Mammary epithelial cell (primary cell): ENCODE data around the gene MTMR2.
"Not testable (repeated sequence)": the region's sequence is repeated elsewhere in the genome, so short reads cannot be mapped to it uniquely, and the experiment has no call there.

ENCODE experiments used
- CTCF ChIP-seq, 2 donors: IDR thresholded peaks in 1 of 2; conservative IDR thresholded peaks in 1 of 2; 2 replicates each; pipeline ENCODE4 v1.5.1; 2011 to 2012; ENCODE audit warnings: inconsistent platforms in 2 of 2, low read length in 2 of 2, mild to moderate bottlenecking in 2 of 2, control low read depth in 1 of 2, low read depth in 1 of 2; ENCODE audit not compliant: insufficient read depth in 1 of 2; ENCODE audit errors: extremely low read depth in 1 of 2
- EZH2 ChIP-seq: IDR thresholded peaks from 2 replicates; pipeline ENCODE4 v1.6.1; 2012; ENCODE audit warnings: low read length, inconsistent platforms, borderline replicate concordance

GRCh38 chr11:95860024-95860423, 63.9 kb downstream of the MTMR2 start:
- TF ChIP-seq CTCF (conservative IDR thresholded peaks at IDR 0.05 in 1 of 2, IDR thresholded peaks at IDR 0.05 in 1 of 2; ENCODE audit: extremely low read depth in 1 of 2, insufficient read depth in 1 of 2, low read depth in 1 of 2, low read length in 2 of 2); EZH2: not testable (repeated sequence)
